K562 (cell line): ENCODE measurements around the gene OR51Q1. TPM values are rescaled to one million over a fixed set of nuclear protein-coding genes. Genes with fewer than 3 reads are reported as not detected.

Experiments used
- ATAC-seq: fragments of 200-7000 bp; cut with Tn5 transposase; 3 replicates; pipeline ENCODE4 v1.9.1; 2020; ENCODE audit warnings: moderate library complexity
- BruUV-seq: library from RNA; stranded (reverse); fragments of 400-500 nt; replicated peaks from 2 replicates; lab custom pipeline; 2021; lab: Mats Ljungman, UMichigan
- CTCF ChIA-PET: fragments of 300-600 bp; formaldehyde crosslinking; extraction: SDS; loops from one replicate; lab custom pipeline; 2021; ENCODE audit warnings: low intra/inter-chr PET ratio; lab: Yijun Ruan, JAX
- POLR2A ChIA-PET: fragments of 300-600, 350-650 bp; sonication (Branson Sonifier 250); formaldehyde crosslinking; extraction: SDS; loops from one replicate; lab custom pipeline; 2021; ENCODE audit warnings: antibody characterized with exemption, inconsistent platforms; lab: Yijun Ruan, JAX
- DNase-seq, 4 experiments: peaks; one replicate each; pipeline versions ENCODE4 v3.0.0 to v3.0.0-alpha.2; 2011 to 2018; ENCODE audit warnings: low spot score in 3 of 4, mixed read lengths in 3 of 4; ENCODE audit errors: extremely low read depth in 1 of 4
- FAIRE-seq: peaks from 2 replicates; lab custom pipeline; 2011; peaks lifted over from hg19 to GRCh38; lab: Jason Lieb, UNC
- H2AFZ ChIP-seq: 2 replicates; pipeline ENCODE4 v1.6.0; 2011; ENCODE audit warnings: low read depth, low read length, control low read depth, inconsistent platforms
- H3K27ac ChIP-seq: fragments of 200-600 bp; 3 replicates; pipeline ENCODE4 v1.8.0; 2011; ENCODE audit warnings: low read depth, mild to moderate bottlenecking, control low read depth, inconsistent platforms, low read length, moderate library complexity, mixed read lengths; ENCODE audit errors: extremely low read depth
- H3K27me3 ChIP-seq, 2 experiments: fragments of 300-600 bp in 1 of 2; 2 replicates in 1 of 2; 3 replicates in 1 of 2; pipeline versions ENCODE4 v1.6.0 to v1.8.0; 2011; ENCODE audit warnings: inconsistent platforms in 2 of 2, low read length in 2 of 2, mild to moderate bottlenecking in 1 of 2, mixed read lengths in 1 of 2, moderate library complexity in 1 of 2; ENCODE audit not compliant: control insufficient read depth in 2 of 2, insufficient read depth in 2 of 2
- H3K36me3 ChIP-seq: fragments of 300-600 bp; 3 replicates; pipeline ENCODE4 v1.8.0; 2011; ENCODE audit warnings: mild to moderate bottlenecking, low read length, inconsistent platforms; ENCODE audit not compliant: control insufficient read depth, insufficient read depth
- H3K4me1 ChIP-seq, 2 experiments: fragments of 200-600 bp in 1 of 2; replicated peaks in 1 of 2; 2 replicates in 1 of 2; 3 replicates in 1 of 2; pipeline versions ENCODE4 v1.5.1 to v1.8.0; 2011; ENCODE audit warnings: inconsistent platforms in 2 of 2, low read length in 2 of 2, mild to moderate bottlenecking in 1 of 2, mixed read lengths in 1 of 2, moderate library complexity in 1 of 2; ENCODE audit not compliant: control insufficient read depth in 2 of 2, insufficient read depth in 2 of 2
- H3K4me2 ChIP-seq: 2 replicates; pipeline ENCODE4 v1.6.1; 2011; ENCODE audit warnings: low read length, control low read depth, inconsistent platforms, mixed read lengths; ENCODE audit not compliant: insufficient read depth
- H3K4me3 ChIP-seq: fragments of 200-600 bp; sonication (generic), shearing (Covaris generic); 2 replicates; pipeline ENCODE4 v1.5.1; 2016; ENCODE audit warnings: control low read depth, inconsistent platforms
- H3K79me2 ChIP-seq: fragments of 200-600 bp; 3 replicates; pipeline ENCODE4 v1.8.0; 2011; ENCODE audit warnings: low read length, inconsistent platforms; ENCODE audit not compliant: control insufficient read depth, insufficient read depth
- H3K9ac ChIP-seq, 2 experiments: 2 replicates each; pipeline versions ENCODE4 v1.6.0 to v1.6.1; 2011; ENCODE audit warnings: low read depth in 2 of 2, low read length in 2 of 2, control low read depth in 1 of 2, inconsistent platforms in 1 of 2, mild to moderate bottlenecking in 1 of 2, mixed read lengths in 1 of 2; ENCODE audit not compliant: insufficient read depth in 1 of 2
- H3K9me1 ChIP-seq: one replicate; pipeline ENCODE4 v1.6.0; 2011; ENCODE audit warnings: inconsistent platforms, mild to moderate bottlenecking, low read length, moderate library complexity; ENCODE audit not compliant: control insufficient read depth, insufficient read depth
- H3K9me3 ChIP-seq: replicated peaks from 2 replicates; pipeline ENCODE4 v1.5.1; 2011; ENCODE audit warnings: low read depth, low read length, inconsistent platforms; ENCODE audit not compliant: control insufficient read depth, insufficient read depth
- H4K20me1 ChIP-seq: replicated peaks from 2 replicates; pipeline ENCODE4 v1.6.1; 2011; ENCODE audit warnings: low read length, inconsistent platforms, mixed read lengths; ENCODE audit not compliant: control insufficient read depth, insufficient read depth
- CTCF ChIP-seq, 3 experiments: IDR thresholded peaks in 2 of 3; conservative IDR thresholded peaks in 1 of 3; 2 replicates each; pipeline ENCODE4 v1.5.1; 2011 to 2012; ENCODE audit warnings: low read length in 3 of 3, mild to moderate bottlenecking in 3 of 3, control low read depth in 2 of 3, improper control_type of control experiment in 1 of 3, inconsistent platforms in 1 of 3, low read depth in 1 of 3, mixed read lengths in 1 of 3, moderate library complexity in 1 of 3; ENCODE audit not compliant: insufficient read depth in 2 of 3
- DEAF1 ChIP-seq: fragments of 450-650 bp; formaldehyde crosslinking; IDR thresholded peaks from 2 replicates; pipeline ENCODE4 v1.4.0; 2020; ENCODE audit warnings: mild to moderate bottlenecking, moderate library complexity
- GATA2 ChIP-seq: sonication (generic); formaldehyde crosslinking; IDR thresholded peaks from 2 replicates; pipeline ENCODE4 v1.4.0; 2020; ENCODE audit warnings: mild to moderate bottlenecking, missing genetic modification reagents
- NR3C1 ChIP-seq: sonication (generic); formaldehyde crosslinking; IDR thresholded peaks from 2 replicates; pipeline ENCODE4 v1.8.1; 2022; ENCODE audit warnings: missing genetic modification reagents
- RAD21 ChIP-seq, 2 experiments: fragments of 250-450 bp in 1 of 2; fragments of 450-650 bp in 1 of 2; sonication (Bioruptor Pico) in 1 of 2; formaldehyde crosslinking in 1 of 2; IDR thresholded peaks in 1 of 2; conservative IDR thresholded peaks in 1 of 2; 2 replicates each; pipeline versions ENCODE4 v1.4.0 to v1.8.0; 2020 to 2022; ENCODE audit warnings: mild to moderate bottlenecking in 2 of 2, moderate library complexity in 1 of 2
- SETDB1 ChIP-seq: IDR thresholded peaks from one replicate; pipeline ENCODE4 v1.6.1; 2012; ENCODE audit warnings: low read length, control low read depth, inconsistent platforms
- SMC3 ChIP-seq: conservative IDR thresholded peaks from 2 replicates; pipeline ENCODE4 v1.6.1; 2011; ENCODE audit warnings: low read depth, low read length, improper control_type of control experiment; ENCODE audit not compliant: insufficient read depth
- STAG1 ChIP-seq: sonication (generic); formaldehyde crosslinking; IDR thresholded peaks from 2 replicates; pipeline ENCODE4 v1.5.0; 2020; ENCODE audit warnings: missing genetic modification reagents, borderline replicate concordance
- STAT6 ChIP-seq: sonication (generic); formaldehyde crosslinking; IDR thresholded peaks from 2 replicates; pipeline ENCODE4 v1.8.1; 2023; ENCODE audit warnings: mild to moderate bottlenecking, missing genetic modification reagents
- WGBS: fragments of 100-300 bp; shearing (Covaris generic); methylation state at CpG from one replicate; pipeline ENCODE4 v1.1.6; 2016; ENCODE audit warnings: low coverage, mixed read lengths; ENCODE audit not compliant: insufficient coverage; ENCODE audit errors: missing lambda C conversion rate; 5-methylcytosine and 5-hydroxymethylcytosine counted together
- in situ Hi-C: fragments of 300-500 bp; cut with MboI; formaldehyde crosslinking; loops from 4 replicates; pipeline ENCODE4 v1.15.0; 2018; ENCODE audit warnings: inconsistent platforms, mixed read lengths
- intact Hi-C: fragments of 100-400 bp; cut with micrococcal nuclease; formaldehyde crosslinking; loops from 2 replicates; pipeline ENCODE4 v1.14.2; 2022
- polyA plus RNA-seq, 8 experiments: library from polyadenylated mRNA; depleted of rRNA in 4 of 8; stranded (reverse) in 5 of 8; unstranded in 3 of 8; fragments of >200 nt; fragmentation: Nextera tagmentation in 2 of 8; fragmentation: Illumina TruSeq in 1 of 8; extraction: Ambion mirVana in 2 of 8; extraction: Trizol in 1 of 8; gene quantifications; 2 replicates each; pipeline versions ENCODE4 v1.2.1 to v1.2.3, GENCODE V29; 2011 to 2014; ENCODE audit warnings: inconsistent platforms in 1 of 8, missing spikeins in 1 of 8
- total RNA-seq, 7 experiments: library from RNA; depleted of rRNA in 6 of 7; stranded (reverse); fragments of >200 nt in 6 of 7; fragmentation: Illumina TruSeq in 2 of 7; extraction: Trizol in 2 of 7; gene quantifications; 2 replicates each; pipeline versions ENCODE4 v1.2.1 to v1.2.3, GENCODE V29; 2011 to 2021; ENCODE audit warnings: low replicate concordance in 1 of 7

OR51Q1 gene
- total and polyA plus RNA-seq, 9 of the 15 experiments (the other 6 are each of a cell fraction or from before 2014, with no cell fraction given): 0.69 TPM; not detected in 8

GRCh38 chr11:5380740-5381342 lies 41.1 kb upstream of the OR51Q1 start:
- Histone ChIP-seq H3K9me1 (no peaks in the 10 kb centered on the region), H3K27me3 (no peaks in the 10 kb centered on the region), H4K20me1 (no peaks in the 10 kb centered on the region), H3K4me3 (no peak overlapping the region), H3K9me3 (no peaks in the 10 kb centered on the region), H2AFZ (no peak overlapping the region), H3K4me1 (no peaks in the 10 kb centered on the region; a peak in 1 of 5 replicates), H3K79me2 (peaks cover 46% of the 10 kb centered on the region), H3K9ac (no peak overlapping the region), H3K27ac (no peak overlapping the region), H3K36me3 (peaks cover 49% of the 10 kb centered on the region), H3K4me2 (no peak overlapping the region)
- ChIA-PET CTCF (interaction anchor here (0.7 kb wide), 1 partner anchor 257 kb away, joined by 3 read pairs; no protein-coding TSS in a partner anchor), POLR2A (no interaction called here)
- ATAC-seq (peak; percentile 97), FAIRE-seq (peak; percentile 94), DNase-seq (peak; percentile 53 to 70 (median 56))
- intact Hi-C loops: loop anchor here (2.0 to 10.0 kb wide), 3 partner anchors 174 to 259 kb away; no protein-coding TSS in a partner anchor
- in situ Hi-C loops: loop anchor here (5.0 kb wide), 1 partner anchor 259 kb away; no protein-coding TSS in a partner anchor
- 38% methylated on average over 1 of the region's 4 CpGs for WGBS
- no TSS peak for BruUV-seq
- TF ChIP-seq GATA2 (no peak), STAT6 (CRISPR knock-in tag) (no peak), SETDB1 (no peak), CTCF (IDR thresholded peaks at IDR 0.05 in 2 of 3, conservative IDR thresholded peaks at IDR 0.05 in 1 of 3; ENCODE audit: insufficient read depth in 2 of 3, low read depth in 1 of 3, low read length in 3 of 3) (peak; percentile 59 to 74 (median 69)), STAG1 (CRISPR knock-in tag) (peak; percentile 72; the same call in 1 of the 2 replicates), SMC3 (peak; percentile 40; the same call in 1 of the 2 replicates), RAD21 (CRISPR knock-in tag; conservative IDR thresholded peaks at IDR 0.05 in 1 of 2, IDR thresholded peaks at IDR 0.05 in 1 of 2) (peak; percentile 71 to 73), DEAF1 (CRISPR knock-in tag) (peak; percentile 32; the same call in 1 of the 2 replicates), NR3C1 (CRISPR knock-in tag) (no peak)
